BJ (cell line): Measurements from ENCODE around the gene CRPPA. TPM values are rescaled to one million over a fixed set of nuclear protein-coding genes. Genes with fewer than 3 reads are reported as not detected.

ENCODE experiments used
- CTCF ChIA-PET: fragments of 350-600 bp; formaldehyde crosslinking; extraction: SDS; loops from one replicate; lab custom pipeline; 2021; ENCODE audit warnings: antibody characterized with exemption, inconsistent platforms; lab: Yijun Ruan, JAX
- POLR2A ChIA-PET: fragments of 300-600 bp; sonication (Branson Sonifier 250); formaldehyde crosslinking; extraction: SDS; loops from one replicate; lab custom pipeline; 2021; ENCODE audit warnings: antibody characterized with exemption; lab: Charles Lee
- DNase-seq: peaks from one replicate; pipeline ENCODE4 v3.0.0-alpha.2; 2011; ENCODE audit warnings: low read depth
- H3K27me3 ChIP-seq: 2 replicates; pipeline ENCODE4 v1.6.0; 2011; ENCODE audit warnings: low read length; ENCODE audit not compliant: control insufficient read depth, insufficient read depth
- H3K36me3 ChIP-seq: 2 replicates; pipeline ENCODE4 v1.5.1; 2011; ENCODE audit warnings: low read length; ENCODE audit not compliant: control insufficient read depth, insufficient read depth
- H3K4me3 ChIP-seq: 2 replicates; pipeline ENCODE4 v1.5.1; 2011; ENCODE audit warnings: low read depth, mild to moderate bottlenecking, control low read depth, low read length
- CTCF ChIP-seq: IDR thresholded peaks from 2 replicates; pipeline ENCODE4 v1.5.1; 2011; ENCODE audit warnings: low read depth, mild to moderate bottlenecking, control low read depth, inconsistent platforms, low read length, moderate library complexity; ENCODE audit not compliant: insufficient read depth
- polyA plus RNA-seq: library from polyadenylated mRNA; depleted of rRNA; stranded (reverse); fragments of >200 nt; gene quantifications from 2 replicates; pipeline ENCODE4 v1.2.3, GENCODE V29; 2011

Gene CRPPA
- polyA plus RNA-seq, 1 experiment: 0.39 TPM

- H3K27me3 ChIP-seq: no peaks in the 10 kb centered on the region
- no peak overlapping the region for H3K4me3 ChIP-seq
- CTCF ChIA-PET: no interaction called here
- H3K36me3 ChIP-seq: no peaks in the 10 kb centered on the region
- DNase-seq: no peak
- POLR2A ChIA-PET: no interaction called here
- no peak for TF ChIP-seq CTCF
These were observed 23.0 kb downstream of the CRPPA start for GRCh38 chr7:16398146-16399017.

- Histone ChIP-seq H3K27me3 (no peaks in the 10 kb centered on the region), H3K36me3 (no peaks in the 10 kb centered on the region), H3K4me3 (no peak overlapping the region)
- ChIA-PET CTCF (no interaction called here), POLR2A (no interaction called here)
- DNase-seq: no peak
- no peak for TF ChIP-seq CTCF
These were observed 23.7 kb downstream of the CRPPA start for GRCh38 chr7:16397501-16398145.

- DNase-seq: no peak
- POLR2A ChIA-PET: no interaction called here
- CTCF ChIA-PET: no interaction called here
- no peak overlapping the region for H3K4me3 ChIP-seq
- H3K36me3 ChIP-seq: no peaks in the 10 kb centered on the region
- H3K27me3 ChIP-seq: no peaks in the 10 kb centered on the region
- TF ChIP-seq CTCF: no peak
These were observed 24.4 kb downstream of the CRPPA start for GRCh38 chr7:16396766-16397500.

GRCh38 chr7:16395121-16395520 lies 26.2 kb downstream of the CRPPA start:
- ChIA-PET CTCF (no interaction called here), POLR2A (no interaction called here)
- no peaks in the 10 kb centered on the region for H3K27me3 ChIP-seq
- no peak for TF ChIP-seq CTCF
- no peak overlapping the region for H3K4me3 ChIP-seq
- DNase-seq: no peak
- no peaks in the 10 kb centered on the region for H3K36me3 ChIP-seq

- POLR2A ChIA-PET: no interaction called here
- Histone ChIP-seq H3K36me3 (no peaks in the 10 kb centered on the region), H3K4me3 (no peak overlapping the region), H3K27me3 (no peaks in the 10 kb centered on the region)
- CTCF ChIA-PET: no interaction called here
- TF ChIP-seq CTCF: no peak
- no peak for DNase-seq
These were observed 27.4 kb downstream of the CRPPA start for GRCh38 chr7:16393862-16394422.
